Measurements from ENCODE around the gene MLF2.

The MLF2 gene

GRCh38 chr12:6752921-6753771 lies at the start of gene MLF2:
TSS of gene MLF2 (minus strand) at chr12:6753141. CDS start at chr12:6752334, 807 bp downstream.
- in situ Hi-C loops (cut with MboI; ENCODE audit: low sequenced_read_pairs) = loop anchor here (10.0 kb wide), 1 partner anchor 72 kb away; the partner anchor contains the start of genes GPR162 and P3H3

- in situ Hi-C loops (cut with MboI; ENCODE audit: low sequenced_read_pairs) = no loop called here
Observed at GRCh38 chr12:6799147-6799546, 46.2 kb upstream of the MLF2 start.

- in situ Hi-C loops (cut with MboI; ENCODE audit: low sequenced_read_pairs) = no loop called here
Observed at GRCh38 chr12:6796576-6796975, 43.6 kb upstream of the MLF2 start.

- in situ Hi-C loops (cut with MboI; ENCODE audit: low sequenced_read_pairs) = no loop called here
Observed at GRCh38 chr12:6795088-6795487, 42.1 kb upstream of the MLF2 start.

GRCh38 chr12:6792522-6793201 lies 39.7 kb upstream of the MLF2 start:
- in situ Hi-C loops (cut with MboI; ENCODE audit: low sequenced_read_pairs) = no loop called here

- in situ Hi-C loops (cut with MboI; ENCODE audit: low sequenced_read_pairs) = no loop called here
Observed at GRCh38 chr12:6791931-6792520, 39.1 kb upstream of the MLF2 start.

- in situ Hi-C loops (cut with MboI; ENCODE audit: low sequenced_read_pairs) = no loop called here
Observed at GRCh38 chr12:6790496-6791150, 37.7 kb upstream of the MLF2 start.

GRCh38 chr12:6788972-6789924 lies 36.3 kb upstream of the MLF2 start, which contains the start of gene CD4:
TSS of gene CD4 (plus strand) at chr12:6789528. CDS start at chr12:6800139, 10,611 bp downstream.
- in situ Hi-C loops (cut with MboI; ENCODE audit: low sequenced_read_pairs) = no loop called here

- in situ Hi-C loops (cut with MboI; ENCODE audit: low sequenced_read_pairs) = no loop called here
Observed at GRCh38 chr12:6787309-6787708, 34.4 kb upstream of the MLF2 start.

GRCh38 chr12:6786416-6787094 lies 33.6 kb upstream of the MLF2 start:
- in situ Hi-C loops (cut with MboI; ENCODE audit: low sequenced_read_pairs) = no loop called here

GRCh38 chr12:6784761-6785160 lies 31.8 kb upstream of the MLF2 start:
- in situ Hi-C loops (cut with MboI; ENCODE audit: low sequenced_read_pairs) = no loop called here

- in situ Hi-C loops (cut with MboI; ENCODE audit: low sequenced_read_pairs) = no loop called here
Observed at GRCh38 chr12:6784296-6784695, 31.4 kb upstream of the MLF2 start.

GRCh38 chr12:6783828-6784227 lies 30.9 kb upstream of the MLF2 start:
- in situ Hi-C loops (cut with MboI; ENCODE audit: low sequenced_read_pairs) = no loop called here

GRCh38 chr12:6782850-6783566 lies 30.1 kb upstream of the MLF2 start:
- in situ Hi-C loops (cut with MboI; ENCODE audit: low sequenced_read_pairs) = no loop called here

GRCh38 chr12:6782119-6782518 lies 29.2 kb upstream of the MLF2 start:
- in situ Hi-C loops (cut with MboI; ENCODE audit: low sequenced_read_pairs) = no loop called here

GRCh38 chr12:6780573-6780972 lies 27.6 kb upstream of the MLF2 start:
- in situ Hi-C loops (cut with MboI; ENCODE audit: low sequenced_read_pairs) = no loop called here

- in situ Hi-C loops (cut with MboI; ENCODE audit: low sequenced_read_pairs) = no loop called here
Observed at GRCh38 chr12:6779708-6780432, 26.9 kb upstream of the MLF2 start.

Data from HL-60/S4 treated with phorbol 12-myristate 13-acetate at 8.2 ng/mL for 4 days and 3 days (cell line).